HEK293T (cell line): ENCODE data around the gene PLA2G2E.

Source experiments
- CTBP1 ChIP-seq: fragments of 450-650 bp; IDR thresholded peaks from 2 replicates; pipeline ENCODE4 v1.6.1; 2016; ENCODE audit warnings: borderline replicate concordance
- FOXA1 ChIP-seq: fragments of 450-650 bp; IDR thresholded peaks from 2 replicates; pipeline ENCODE4 v1.6.1; 2016; ENCODE audit warnings: mild to moderate bottlenecking
- SP1 ChIP-seq: fragments of 450-650 bp; IDR thresholded peaks from 2 replicates; pipeline ENCODE4 v1.6.1; 2017
- SUZ12 ChIP-seq: fragments of 450-650 bp; IDR thresholded peaks from 2 replicates; pipeline ENCODE4 v1.6.1; 2016; ENCODE audit warnings: mild to moderate bottlenecking

DNA sequence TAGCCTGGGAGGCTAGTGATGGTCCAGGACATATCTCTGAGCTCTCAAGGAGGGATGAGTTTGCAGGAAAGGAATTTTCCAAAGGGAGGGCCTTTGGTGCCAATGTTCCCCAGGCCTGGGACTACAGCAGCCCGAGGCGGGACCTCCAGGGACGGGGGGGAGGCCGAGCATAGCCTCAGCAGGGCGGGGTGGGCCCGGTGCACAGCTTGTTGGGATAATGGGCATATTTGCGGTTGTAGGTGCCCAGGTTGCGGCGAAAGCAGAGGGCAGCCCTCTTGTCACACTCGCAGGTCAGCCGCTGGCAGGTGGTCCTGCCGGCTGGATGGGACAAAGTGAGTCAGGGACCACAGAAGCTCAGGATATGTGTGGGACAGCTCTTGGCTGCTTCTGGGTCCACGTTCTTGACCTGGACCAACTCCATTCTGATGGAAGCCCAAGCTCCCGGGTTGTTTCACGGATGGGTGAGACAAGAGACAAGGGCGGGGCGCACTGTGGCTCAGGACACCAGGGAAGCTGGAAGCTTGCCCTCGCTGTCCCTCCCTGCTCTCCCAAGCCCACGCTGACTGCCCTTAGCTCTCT is 3.2 kb downstream of the PLA2G2E start:
- TF ChIP-seq SUZ12 (no peak), FOXA1 (no peak), SP1 (no peak), CTBP1 (no peak)
